Keratinocyte (primary cell): ENCODE data around the gene CD300C. TPM values are rescaled to one million over a fixed set of nuclear protein-coding genes. Genes with fewer than 3 reads are reported as not detected.

ENCODE experiments used
- DNase-seq: peaks from one replicate; pipeline ENCODE4 v3.0.0-alpha.2; 2011; ENCODE audit warnings: low read depth, missing footprints, low spot score
- FAIRE-seq: peaks from 2 replicates; lab custom pipeline; 2011; peaks lifted over from hg19 to GRCh38; lab: Jason Lieb, UNC
- H2AFZ ChIP-seq: 2 replicates; pipeline ENCODE4 v1.6.0; 2012; ENCODE audit warnings: low read length, control low read depth, inconsistent platforms; ENCODE audit not compliant: control insufficient read depth
- H3K27ac ChIP-seq: 2 replicates; pipeline ENCODE4 v1.5.1; 2011; ENCODE audit warnings: low read length; ENCODE audit not compliant: control insufficient read depth, insufficient read depth
- H3K27me3 ChIP-seq: 3 replicates; pipeline ENCODE4 v1.6.0; 2011; ENCODE audit warnings: low read length; ENCODE audit not compliant: control insufficient read depth, insufficient read depth; ENCODE audit errors: extremely low read depth
- H3K36me3 ChIP-seq, 2 experiments: 2 replicates in 1 of 2; 3 replicates in 1 of 2; pipeline ENCODE4 v1.5.1; 2011; ENCODE audit warnings: low read length in 2 of 2, mild to moderate bottlenecking in 1 of 2; ENCODE audit not compliant: control insufficient read depth in 2 of 2, insufficient read depth in 2 of 2; ENCODE audit errors: extremely low read depth in 1 of 2
- H3K4me1 ChIP-seq: 3 replicates; pipeline ENCODE4 v1.5.1; 2011; ENCODE audit warnings: low read length; ENCODE audit not compliant: control insufficient read depth, insufficient read depth; ENCODE audit errors: extremely low read depth
- H3K4me2 ChIP-seq: 3 replicates; pipeline ENCODE4 v1.6.0; 2011; ENCODE audit warnings: low read depth, low read length; ENCODE audit not compliant: control insufficient read depth, insufficient read depth; ENCODE audit errors: extremely low read depth
- H3K4me3 ChIP-seq, 3 experiments: fragments of 200-600 bp in 1 of 3; sonication (generic) in 1 of 3; 2 replicates in 2 of 3; 3 replicates in 1 of 3; pipeline ENCODE4 v1.5.1; 2011 to 2016; ENCODE audit warnings: low read length in 3 of 3, mild to moderate bottlenecking in 3 of 3, control low read depth in 2 of 3, inconsistent platforms in 1 of 3, low read depth in 1 of 3, mixed read lengths in 1 of 3, mixed run types in 1 of 3, moderate library complexity in 1 of 3; ENCODE audit not compliant: control insufficient read depth in 2 of 3, insufficient read depth in 2 of 3; ENCODE audit errors: extremely low read depth in 1 of 3
- H3K79me2 ChIP-seq: 2 replicates; pipeline ENCODE4 v1.6.0; 2012; ENCODE audit warnings: low read length; ENCODE audit not compliant: control insufficient read depth, insufficient read depth
- H3K9ac ChIP-seq: 3 replicates; pipeline ENCODE4 v1.6.0; 2011; ENCODE audit warnings: low read length; ENCODE audit not compliant: control insufficient read depth, insufficient read depth; ENCODE audit errors: extremely low read depth
- H3K9me1 ChIP-seq: 3 replicates; pipeline ENCODE4 v1.6.0; 2011; ENCODE audit warnings: low read length; ENCODE audit not compliant: control insufficient read depth, insufficient read depth; ENCODE audit errors: extremely low read depth
- H3K9me3 ChIP-seq: 2 replicates; pipeline ENCODE4 v1.5.1; 2012; ENCODE audit warnings: low read depth, low read length; ENCODE audit not compliant: control insufficient read depth
- H4K20me1 ChIP-seq: 3 replicates; pipeline ENCODE4 v1.6.0; 2011; ENCODE audit warnings: low read length; ENCODE audit not compliant: control insufficient read depth, insufficient read depth; ENCODE audit errors: extremely low read depth
- CTCF ChIP-seq, 3 experiments: IDR thresholded peaks in 1 of 3; conservative IDR thresholded peaks in 1 of 3; optimal IDR thresholded peaks in 1 of 3; 2 replicates in 2 of 3; 3 replicates in 1 of 3; pipeline versions ENCODE3 to v1.5.1; 2011; ENCODE audit warnings: low read length in 3 of 3, mild to moderate bottlenecking in 3 of 3, moderate library complexity in 2 of 3, control low read depth in 1 of 3, inconsistent platforms in 1 of 3; ENCODE audit not compliant: insufficient read depth in 2 of 3; ENCODE audit errors: extremely low read depth in 1 of 3
- EZH2 ChIP-seq: IDR thresholded peaks from one replicate; pipeline ENCODE4 v1.6.1; 2012; ENCODE audit warnings: inconsistent platforms, mild to moderate bottlenecking, low read length, moderate library complexity
- dilution Hi-C: fragments of 300-500 bp; cut with MboI; formaldehyde crosslinking; loops from one replicate; pipeline ENCODE4 v1.7.0; 2020; ENCODE audit warnings: low sequenced_read_pairs; ENCODE audit not compliant: extremely low pct_ligation_motif_present
- polyA plus RNA-seq, 5 experiments: library from polyadenylated mRNA; depleted of rRNA in 3 of 5; stranded (reverse) in 3 of 5; stranded (forward) in 1 of 5; unstranded in 1 of 5; fragments of >200 nt; gene quantifications; 1 replicate in 1 of 5; 2 replicates in 3 of 5; 3 replicates in 1 of 5; pipeline versions ENCODE4 v1.2.1 to v1.2.3, GENCODE V29; 2011 to 2012; ENCODE audit warnings: missing spikeins in 2 of 5, low read depth in 1 of 5, low replicate concordance in 1 of 5

Gene CD300C
- polyA plus RNA-seq, 1 donor (not counting 4 experiments of a cell fraction or from before 2014, with no cell fraction given) = not detected

GRCh38 chr17:74516561-74517328 is 29.2 kb downstream of the CD300C start:
- Histone ChIP-seq H3K4me3 (no peak overlapping the region), H3K27me3 (no peaks in the 10 kb centered on the region), H3K9ac (no peak overlapping the region), H3K9me1 (no peaks in the 10 kb centered on the region), H3K4me2 (no peak overlapping the region), H3K27ac (no peak overlapping the region), H3K4me1 (no peaks in the 10 kb centered on the region), H3K36me3 (no peaks in the 10 kb centered on the region), H3K9me3 (peaks cover 10% of the 10 kb centered on the region), H4K20me1 (no peaks in the 10 kb centered on the region), H3K79me2 (no peaks in the 10 kb centered on the region), H2AFZ (no peak overlapping the region)
- no peak for FAIRE-seq
- dilution Hi-C loops = no loop called here
- no peak for DNase-seq
- TF ChIP-seq EZH2 = no peak
- no peak for TF ChIP-seq CTCF (optimal IDR thresholded peaks at IDR 0.05 in 1 of 3, IDR thresholded peaks at IDR 0.05 in 1 of 3, conservative IDR thresholded peaks at IDR 0.05 in 1 of 3; ENCODE audit: extremely low read depth in 1 of 3, insufficient read depth in 2 of 3, low read length in 3 of 3)

GRCh38 chr17:74515941-74516340 is 30.0 kb downstream of the CD300C start:
- Histone ChIP-seq H3K4me3 (no peak overlapping the region), H3K36me3 (no peaks in the 10 kb centered on the region), H3K9me3 (peaks cover 10% of the 10 kb centered on the region), H3K27me3 (no peaks in the 10 kb centered on the region), H3K4me2 (no peak overlapping the region), H4K20me1 (no peaks in the 10 kb centered on the region), H3K9me1 (no peaks in the 10 kb centered on the region), H3K9ac (no peak overlapping the region), H3K4me1 (no peaks in the 10 kb centered on the region), H3K27ac (no peak overlapping the region), H2AFZ (no peak overlapping the region), H3K79me2 (no peaks in the 10 kb centered on the region)
- FAIRE-seq (no peak), DNase-seq (no peak)
- dilution Hi-C loops = no loop called here
- TF ChIP-seq CTCF (optimal IDR thresholded peaks at IDR 0.05 in 1 of 3, IDR thresholded peaks at IDR 0.05 in 1 of 3, conservative IDR thresholded peaks at IDR 0.05 in 1 of 3; ENCODE audit: extremely low read depth in 1 of 3, insufficient read depth in 2 of 3, low read length in 3 of 3) (no peak), EZH2 (no peak)
